ENCODE data around the gene LDLRAD3.

- TF ChIP-seq CTCF (optimal IDR thresholded peaks at IDR 0.05 in 1 of 3, IDR thresholded peaks at IDR 0.05 in 1 of 3, conservative IDR thresholded peaks at IDR 0.05 in 1 of 3; ENCODE audit: extremely low read depth in 1 of 3, insufficient read depth in 2 of 3, low read length in 3 of 3) (no peak), EZH2 (IDR thresholded peaks at IDR 0.05; ENCODE audit: low read length) (no peak)
Measured at GRCh38 chr11:36214480-36214879, 270.6 kb downstream of the LDLRAD3 start.

All from keratinocyte (primary cell).